Liver (tissue), 9 donors: Measurements from ENCODE around the gene TUBA4A. TPM values are rescaled to one million over a fixed set of nuclear protein-coding genes. Genes with fewer than 3 reads are reported as not detected.

ENCODE experiments used
- DNase-seq: peaks from one replicate; pipeline ENCODE4 v3.0.0-alpha.2; 2017; ENCODE audit warnings: low spot score
- H3K27ac ChIP-seq, 2 donors: one replicate each; pipeline ENCODE4 v1.7.0; 2013; ENCODE audit warnings: inconsistent platforms in 2 of 2, low read length in 2 of 2, control low read depth in 1 of 2, low read depth in 1 of 2, mild to moderate bottlenecking in 1 of 2
- H3K27me3 ChIP-seq, 4 donors: one replicate each; pipeline versions ENCODE4 v1.6.1 to v1.7.0; 2013; ENCODE audit warnings: low read length in 3 of 4, inconsistent platforms in 1 of 4, mild to moderate bottlenecking in 1 of 4, moderate library complexity in 1 of 4; ENCODE audit not compliant: control insufficient read depth in 4 of 4, insufficient read depth in 4 of 4
- H3K36me3 ChIP-seq, 4 donors: one replicate each; pipeline versions ENCODE4 v1.6.1 to v1.7.0; 2013; ENCODE audit warnings: low read length in 3 of 4, mild to moderate bottlenecking in 3 of 4, low read depth in 1 of 4, moderate library complexity in 1 of 4; ENCODE audit not compliant: control insufficient read depth in 4 of 4, insufficient read depth in 3 of 4
- H3K4me1 ChIP-seq, 4 donors: one replicate each; pipeline versions ENCODE4 v1.6.1 to v1.7.0; 2013; ENCODE audit warnings: low read length in 3 of 4, mild to moderate bottlenecking in 3 of 4, moderate library complexity in 1 of 4; ENCODE audit not compliant: control insufficient read depth in 4 of 4, insufficient read depth in 4 of 4
- H3K4me3 ChIP-seq, 3 donors: one replicate each; pipeline versions ENCODE4 v1.6.1 to v1.7.0; 2013; ENCODE audit warnings: low read length in 3 of 3, control low read depth in 1 of 3, low read depth in 1 of 3, mild to moderate bottlenecking in 1 of 3
- H3K9ac ChIP-seq, 2 donors: one replicate each; pipeline ENCODE4 v1.7.0; 2013; ENCODE audit warnings: low read length in 2 of 2, mild to moderate bottlenecking in 2 of 2, moderate library complexity in 2 of 2, control low read depth in 1 of 2, low read depth in 1 of 2
- H3K9me3 ChIP-seq, 4 donors: one replicate each; pipeline versions ENCODE4 v1.6.1 to v1.7.0; 2013; ENCODE audit warnings: low read length in 3 of 4; ENCODE audit not compliant: control insufficient read depth in 4 of 4
- EGR1 ChIP-seq, 2 donors: IDR thresholded peaks; 2 replicates each; pipeline ENCODE4 v1.6.1; 2016 to 2018; ENCODE audit warnings: antibody characterized with exemption in 2 of 2, low read depth in 2 of 2
- FOXA1 ChIP-seq: IDR thresholded peaks from 2 replicates; pipeline ENCODE4 v1.6.1; 2016; ENCODE audit warnings: antibody characterized with exemption
- FOXA2 ChIP-seq: IDR thresholded peaks from 2 replicates; pipeline ENCODE4 v1.6.1; 2016; ENCODE audit warnings: antibody characterized with exemption
- GABPA ChIP-seq, 2 donors: IDR thresholded peaks in 1 of 2; conservative IDR thresholded peaks in 1 of 2; 2 replicates each; pipeline ENCODE4 v1.6.1; 2016; ENCODE audit warnings: antibody characterized with exemption in 2 of 2, mild to moderate bottlenecking in 1 of 2, moderate library complexity in 1 of 2
- HNF4A ChIP-seq, 2 donors: conservative IDR thresholded peaks; 2 replicates each; pipeline ENCODE4 v1.6.1; 2016; ENCODE audit warnings: antibody characterized with exemption in 2 of 2, mild to moderate bottlenecking in 2 of 2
- HNF4G ChIP-seq: IDR thresholded peaks from 2 replicates; pipeline ENCODE4 v1.6.1; 2016; ENCODE audit warnings: antibody characterized with exemption
- JUND ChIP-seq, 2 donors: IDR thresholded peaks; 2 replicates each; pipeline ENCODE4 v1.6.1; 2016; ENCODE audit warnings: antibody characterized with exemption in 2 of 2
- NR2F2 ChIP-seq: IDR thresholded peaks from 2 replicates; pipeline ENCODE4 v1.6.1; 2016; ENCODE audit warnings: antibody characterized with exemption
- RXRA ChIP-seq, 2 donors: IDR thresholded peaks; 2 replicates each; pipeline ENCODE4 v1.6.1; 2017 to 2018; ENCODE audit warnings: antibody characterized with exemption in 2 of 2, mild to moderate bottlenecking in 1 of 2
- SP1 ChIP-seq: IDR thresholded peaks from 2 replicates; pipeline ENCODE4 v1.6.1; 2018; ENCODE audit warnings: antibody characterized with exemption, mild to moderate bottlenecking
- WGBS: extraction: QIAGEN DNeasy Blood & Tissue Kit; methylation state at CpG from one replicate; pipeline ENCODE4 v1.1.7; 2013; 5-methylcytosine and 5-hydroxymethylcytosine counted together
- polyA plus RNA-seq, 2 donors: library from polyadenylated mRNA; stranded (reverse) in 1 of 2; unstranded in 1 of 2; fragments of 200-250 nt in 1 of 2; fragments of >200 nt in 1 of 2; fragmentation: Nextera tagmentation in 1 of 2; extraction: Ambion mirVana in 1 of 2; gene quantifications; one replicate each; pipeline versions ENCODE4 v1.2.1 to v1.2.3, GENCODE V29; 2013 to 2015
- total RNA-seq, 2 donors: library from RNA; depleted of rRNA; stranded (reverse); fragments of >200 nt; gene quantifications; one replicate each; pipeline ENCODE4 v1.2.3, GENCODE V29; 2014
- TF ChIP-seq, protein P1 (sequence below): IDR thresholded peaks from 2 replicates; pipeline ENCODE4 v1.6.1; 2016; ENCODE audit warnings: antibody characterized with exemption
- TF ChIP-seq, protein P2 (sequence below): IDR thresholded peaks from 2 replicates; pipeline ENCODE4 v1.6.1; 2016; ENCODE audit warnings: antibody characterized with exemption, mild to moderate bottlenecking
- TF ChIP-seq, protein P3 (sequence below): fragments of 150-350 bp; IDR thresholded peaks from 2 replicates; pipeline ENCODE4 v1.5.1; 2017; ENCODE audit warnings: improper control_type of control experiment, low read depth, low read length; ENCODE audit not compliant: missing input control
- TF ChIP-seq, protein P4 (sequence below): IDR thresholded peaks from 2 replicates; pipeline ENCODE4 v1.6.1; 2016; ENCODE audit warnings: antibody characterized with exemption
- TF ChIP-seq, protein P5 (sequence below): IDR thresholded peaks from 2 replicates; pipeline ENCODE4 v1.6.1; 2016; ENCODE audit warnings: antibody characterized with exemption
- donor health status: healthy.
- donor health status: healthy.
- donor health status: healthy.
- donor health status: healthy.
- donor health status: healthy.

The TUBA4A gene
- total and polyA plus RNA-seq, 4 donors, result 16.2 to 63.1 (median 31.6) TPM

DNA sequence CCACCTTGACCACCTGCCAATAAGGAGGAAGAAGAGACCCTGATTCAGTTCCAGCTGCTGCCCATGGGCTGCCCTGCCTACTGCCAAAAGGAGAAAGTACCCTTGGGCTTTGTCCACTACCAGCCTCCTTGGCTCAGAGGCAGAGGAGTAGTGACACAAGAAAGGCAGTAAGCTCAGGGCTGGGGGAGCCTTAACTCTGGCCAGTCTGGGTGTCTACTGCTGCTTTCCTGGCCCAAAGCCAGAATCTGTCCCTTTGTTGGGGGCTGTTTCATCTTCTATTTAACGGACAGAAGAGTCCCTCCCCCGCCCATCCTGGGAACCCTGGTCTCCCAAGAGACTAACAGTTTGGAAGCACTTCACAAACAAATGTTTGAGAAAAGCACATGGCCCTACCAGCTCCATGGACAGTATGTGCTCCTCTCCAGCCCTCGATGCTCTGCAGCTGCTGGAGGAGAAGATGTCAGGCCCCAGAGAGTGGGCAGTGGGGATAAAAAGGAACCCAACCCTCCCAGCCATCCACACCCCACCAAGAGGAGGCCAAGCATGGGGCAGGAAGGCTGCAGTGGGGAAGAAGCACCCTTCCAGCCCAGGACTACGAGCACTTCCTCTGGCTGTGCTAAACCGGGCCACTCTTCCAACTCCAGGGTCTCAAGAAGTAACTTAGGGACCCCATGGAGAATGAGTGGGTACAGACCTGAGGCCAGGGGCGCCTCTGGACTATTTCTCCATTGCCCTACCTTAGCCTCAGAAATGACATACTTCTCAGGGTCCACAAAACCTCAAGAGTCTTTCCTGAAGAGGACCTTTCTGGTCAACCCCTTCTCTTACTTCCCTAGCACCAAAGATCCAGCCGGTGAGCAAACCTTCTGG, 25.4 kb downstream of the TUBA4A start:
- H3K27me3 ChIP-seq, result no peaks in the 10 kb centered on the region
- 61% methylated on average over 7 of the region's 7 CpGs for WGBS
- H3K4me1 ChIP-seq, result peaks cover 7 to 22% (median 18%) of the 10 kb centered on the region in 4 donors
- H3K36me3 ChIP-seq, result peaks cover 14 to 41% (median 36%) of the 10 kb centered on the region in 4 donors
- no peaks in the 10 kb centered on the region for H3K9me3 ChIP-seq
- peak; percentile 55 for DNase-seq
- H3K27ac ChIP-seq, result peak overlapping the region; percentile 90 to 97
- peak overlapping the region; percentile 75 to 94 (median 87) for H3K4me3 ChIP-seq
- H3K9ac ChIP-seq, result peak overlapping the region; percentile 85 to 89
- TF ChIP-seq FOXA2 (no peak), FOXA1 (no peak), SP1 (no peak), EGR1 (IDR thresholded peaks at IDR 0.05; ENCODE audit: low read depth in 2 of 2) (no peak), HNF4A (conservative IDR thresholded peaks at IDR 0.05) (no peak), GABPA (IDR thresholded peaks at IDR 0.05 in 1 of 2, conservative IDR thresholded peaks at IDR 0.05 in 1 of 2) (no peak), NR2F2 (no peak), JUND (IDR thresholded peaks at IDR 0.05) (no peak), RXRA (IDR thresholded peaks at IDR 0.05) (no peak), HNF4G (no peak)
- TF ChIP-seq, protein P1, sequence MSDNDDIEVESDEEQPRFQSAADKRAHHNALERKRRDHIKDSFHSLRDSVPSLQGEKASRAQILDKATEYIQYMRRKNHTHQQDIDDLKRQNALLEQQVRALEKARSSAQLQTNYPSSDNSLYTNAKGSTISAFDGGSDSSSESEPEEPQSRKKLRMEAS, result no peak
- TF ChIP-seq, protein P2, sequence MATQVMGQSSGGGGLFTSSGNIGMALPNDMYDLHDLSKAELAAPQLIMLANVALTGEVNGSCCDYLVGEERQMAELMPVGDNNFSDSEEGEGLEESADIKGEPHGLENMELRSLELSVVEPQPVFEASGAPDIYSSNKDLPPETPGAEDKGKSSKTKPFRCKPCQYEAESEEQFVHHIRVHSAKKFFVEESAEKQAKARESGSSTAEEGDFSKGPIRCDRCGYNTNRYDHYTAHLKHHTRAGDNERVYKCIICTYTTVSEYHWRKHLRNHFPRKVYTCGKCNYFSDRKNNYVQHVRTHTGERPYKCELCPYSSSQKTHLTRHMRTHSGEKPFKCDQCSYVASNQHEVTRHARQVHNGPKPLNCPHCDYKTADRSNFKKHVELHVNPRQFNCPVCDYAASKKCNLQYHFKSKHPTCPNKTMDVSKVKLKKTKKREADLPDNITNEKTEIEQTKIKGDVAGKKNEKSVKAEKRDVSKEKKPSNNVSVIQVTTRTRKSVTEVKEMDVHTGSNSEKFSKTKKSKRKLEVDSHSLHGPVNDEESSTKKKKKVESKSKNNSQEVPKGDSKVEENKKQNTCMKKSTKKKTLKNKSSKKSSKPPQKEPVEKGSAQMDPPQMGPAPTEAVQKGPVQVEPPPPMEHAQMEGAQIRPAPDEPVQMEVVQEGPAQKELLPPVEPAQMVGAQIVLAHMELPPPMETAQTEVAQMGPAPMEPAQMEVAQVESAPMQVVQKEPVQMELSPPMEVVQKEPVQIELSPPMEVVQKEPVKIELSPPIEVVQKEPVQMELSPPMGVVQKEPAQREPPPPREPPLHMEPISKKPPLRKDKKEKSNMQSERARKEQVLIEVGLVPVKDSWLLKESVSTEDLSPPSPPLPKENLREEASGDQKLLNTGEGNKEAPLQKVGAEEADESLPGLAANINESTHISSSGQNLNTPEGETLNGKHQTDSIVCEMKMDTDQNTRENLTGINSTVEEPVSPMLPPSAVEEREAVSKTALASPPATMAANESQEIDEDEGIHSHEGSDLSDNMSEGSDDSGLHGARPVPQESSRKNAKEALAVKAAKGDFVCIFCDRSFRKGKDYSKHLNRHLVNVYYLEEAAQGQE, result no peak
- TF ChIP-seq, protein P3, sequence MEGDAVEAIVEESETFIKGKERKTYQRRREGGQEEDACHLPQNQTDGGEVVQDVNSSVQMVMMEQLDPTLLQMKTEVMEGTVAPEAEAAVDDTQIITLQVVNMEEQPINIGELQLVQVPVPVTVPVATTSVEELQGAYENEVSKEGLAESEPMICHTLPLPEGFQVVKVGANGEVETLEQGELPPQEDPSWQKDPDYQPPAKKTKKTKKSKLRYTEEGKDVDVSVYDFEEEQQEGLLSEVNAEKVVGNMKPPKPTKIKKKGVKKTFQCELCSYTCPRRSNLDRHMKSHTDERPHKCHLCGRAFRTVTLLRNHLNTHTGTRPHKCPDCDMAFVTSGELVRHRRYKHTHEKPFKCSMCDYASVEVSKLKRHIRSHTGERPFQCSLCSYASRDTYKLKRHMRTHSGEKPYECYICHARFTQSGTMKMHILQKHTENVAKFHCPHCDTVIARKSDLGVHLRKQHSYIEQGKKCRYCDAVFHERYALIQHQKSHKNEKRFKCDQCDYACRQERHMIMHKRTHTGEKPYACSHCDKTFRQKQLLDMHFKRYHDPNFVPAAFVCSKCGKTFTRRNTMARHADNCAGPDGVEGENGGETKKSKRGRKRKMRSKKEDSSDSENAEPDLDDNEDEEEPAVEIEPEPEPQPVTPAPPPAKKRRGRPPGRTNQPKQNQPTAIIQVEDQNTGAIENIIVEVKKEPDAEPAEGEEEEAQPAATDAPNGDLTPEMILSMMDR, result no peak
- TF ChIP-seq, protein P4, sequence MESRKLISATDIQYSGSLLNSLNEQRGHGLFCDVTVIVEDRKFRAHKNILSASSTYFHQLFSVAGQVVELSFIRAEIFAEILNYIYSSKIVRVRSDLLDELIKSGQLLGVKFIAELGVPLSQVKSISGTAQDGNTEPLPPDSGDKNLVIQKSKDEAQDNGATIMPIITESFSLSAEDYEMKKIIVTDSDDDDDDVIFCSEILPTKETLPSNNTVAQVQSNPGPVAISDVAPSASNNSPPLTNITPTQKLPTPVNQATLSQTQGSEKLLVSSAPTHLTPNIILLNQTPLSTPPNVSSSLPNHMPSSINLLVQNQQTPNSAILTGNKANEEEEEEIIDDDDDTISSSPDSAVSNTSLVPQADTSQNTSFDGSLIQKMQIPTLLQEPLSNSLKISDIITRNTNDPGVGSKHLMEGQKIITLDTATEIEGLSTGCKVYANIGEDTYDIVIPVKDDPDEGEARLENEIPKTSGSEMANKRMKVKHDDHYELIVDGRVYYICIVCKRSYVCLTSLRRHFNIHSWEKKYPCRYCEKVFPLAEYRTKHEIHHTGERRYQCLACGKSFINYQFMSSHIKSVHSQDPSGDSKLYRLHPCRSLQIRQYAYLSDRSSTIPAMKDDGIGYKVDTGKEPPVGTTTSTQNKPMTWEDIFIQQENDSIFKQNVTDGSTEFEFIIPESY, result no peak
- TF ChIP-seq, protein P5, sequence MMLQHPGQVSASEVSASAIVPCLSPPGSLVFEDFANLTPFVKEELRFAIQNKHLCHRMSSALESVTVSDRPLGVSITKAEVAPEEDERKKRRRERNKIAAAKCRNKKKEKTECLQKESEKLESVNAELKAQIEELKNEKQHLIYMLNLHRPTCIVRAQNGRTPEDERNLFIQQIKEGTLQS, result no peak
